ENCODE measurements around the gene STPG3. TPM values are rescaled to one million over a fixed set of nuclear protein-coding genes. Genes with fewer than 3 reads are reported as not detected.
A peak's percentile ranks its signal among the peaks of the same experiment; 100 is the strongest.

STPG3 gene
- total and polyA plus RNA-seq, 9 of the 15 experiments (the other 6 are each of a cell fraction or from before 2014, with no cell fraction given), result not detected

DNA sequence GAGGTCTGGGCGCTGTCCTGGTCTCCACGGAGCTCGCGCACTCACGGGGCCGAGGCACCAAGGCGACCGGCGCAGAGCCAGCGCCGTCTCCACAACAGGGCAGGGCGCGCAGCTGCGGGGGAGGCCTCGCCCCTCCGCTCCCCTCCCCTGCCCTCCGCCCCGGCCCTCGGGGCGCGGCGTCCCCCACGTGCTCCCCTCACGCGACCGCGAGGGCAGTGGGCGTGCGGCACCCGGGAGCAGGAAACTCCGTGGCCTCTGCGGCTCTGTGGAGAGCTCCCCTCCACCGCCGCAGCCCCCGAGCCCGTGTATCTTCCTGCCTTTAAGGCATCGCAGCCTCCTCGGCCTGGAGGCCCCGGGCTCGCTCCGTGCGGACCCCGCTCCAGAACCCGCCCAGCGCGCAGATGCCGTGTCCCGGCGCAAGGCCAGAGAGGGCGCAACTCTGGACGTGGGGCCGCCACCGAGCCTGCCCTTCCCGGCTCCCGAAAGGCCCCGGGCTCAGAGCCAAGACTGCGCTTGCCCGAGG, 10.7 kb upstream of the STPG3 start (continued):
- TF ChIP-seq ZBTB1 (CRISPR knock-in tag; IDR thresholded peaks at IDR 0.05; ENCODE audit: borderline replicate concordance, low read depth) (peak; percentile 86), PHB2 (IDR thresholded peaks at IDR 0.05; ENCODE audit: low read depth) (no peak), CAMTA2 (CRISPR knock-in tag; conservative IDR thresholded peaks at IDR 0.05) (peak; percentile 80; the same call in 1 of the 2 replicates), ZFP30 (CRISPR knock-in tag; IDR thresholded peaks at IDR 0.05; ENCODE audit: borderline replicate concordance) (no peak), MCM2 (IDR thresholded peaks at IDR 0.05; ENCODE audit: low read depth) (no peak), POLR2A (conservative IDR thresholded peaks at IDR 0.05) (peak; percentile 39), ZNF668 (CRISPR knock-in tag; IDR thresholded peaks at IDR 0.05) (no peak), NR4A1 (CRISPR knock-in tag; IDR thresholded peaks at IDR 0.05) (peak; percentile 83; the same call in 1 of the 2 replicates), NR4A1 (tag; IDR thresholded peaks at IDR 0.05) (peak; percentile 74; the same call in 1 of the 2 replicates), RAD21 (CRISPR knock-in tag; conservative IDR thresholded peaks at IDR 0.05 in 1 of 2, IDR thresholded peaks at IDR 0.05 in 1 of 2) (peak in 1 of 2 experiments; percentile 29; a peak in 3 of 4 replicates), ZNF436 (CRISPR knock-in tag; IDR thresholded peaks at IDR 0.05) (no peak), HOXB6 (CRISPR knock-in tag; IDR thresholded peaks at IDR 0.05; ENCODE audit: borderline replicate concordance) (no peak), ZNF3 (CRISPR knock-in tag; IDR thresholded peaks at IDR 0.05) (no peak), SMAD3 (CRISPR knock-in tag; conservative IDR thresholded peaks at IDR 0.05) (0 out of 2 replicates have a peak, but pooled peaks have one; percentile 33)
- TF ChIP-seq, protein P1, sequence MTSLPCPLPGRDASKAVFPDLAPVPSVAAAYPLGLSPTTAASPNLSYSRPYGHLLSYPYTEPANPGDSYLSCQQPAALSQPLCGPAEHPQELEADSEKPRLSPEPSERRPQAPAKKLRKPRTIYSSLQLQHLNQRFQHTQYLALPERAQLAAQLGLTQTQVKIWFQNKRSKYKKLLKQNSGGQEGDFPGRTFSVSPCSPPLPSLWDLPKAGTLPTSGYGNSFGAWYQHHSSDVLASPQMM (CRISPR knock-in tag; IDR thresholded peaks at IDR 0.05), result no peak
- TF ChIP-seq, protein P2, sequence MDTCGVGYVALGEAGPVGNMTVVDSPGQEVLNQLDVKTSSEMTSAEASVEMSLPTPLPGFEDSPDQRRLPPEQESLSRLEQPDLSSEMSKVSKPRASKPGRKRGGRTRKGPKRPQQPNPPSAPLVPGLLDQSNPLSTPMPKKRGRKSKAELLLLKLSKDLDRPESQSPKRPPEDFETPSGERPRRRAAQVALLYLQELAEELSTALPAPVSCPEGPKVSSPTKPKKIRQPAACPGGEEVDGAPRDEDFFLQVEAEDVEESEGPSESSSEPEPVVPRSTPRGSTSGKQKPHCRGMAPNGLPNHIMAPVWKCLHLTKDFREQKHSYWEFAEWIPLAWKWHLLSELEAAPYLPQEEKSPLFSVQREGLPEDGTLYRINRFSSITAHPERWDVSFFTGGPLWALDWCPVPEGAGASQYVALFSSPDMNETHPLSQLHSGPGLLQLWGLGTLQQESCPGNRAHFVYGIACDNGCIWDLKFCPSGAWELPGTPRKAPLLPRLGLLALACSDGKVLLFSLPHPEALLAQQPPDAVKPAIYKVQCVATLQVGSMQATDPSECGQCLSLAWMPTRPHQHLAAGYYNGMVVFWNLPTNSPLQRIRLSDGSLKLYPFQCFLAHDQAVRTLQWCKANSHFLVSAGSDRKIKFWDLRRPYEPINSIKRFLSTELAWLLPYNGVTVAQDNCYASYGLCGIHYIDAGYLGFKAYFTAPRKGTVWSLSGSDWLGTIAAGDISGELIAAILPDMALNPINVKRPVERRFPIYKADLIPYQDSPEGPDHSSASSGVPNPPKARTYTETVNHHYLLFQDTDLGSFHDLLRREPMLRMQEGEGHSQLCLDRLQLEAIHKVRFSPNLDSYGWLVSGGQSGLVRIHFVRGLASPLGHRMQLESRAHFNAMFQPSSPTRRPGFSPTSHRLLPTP (IDR thresholded peaks at IDR 0.05; ENCODE audit: borderline replicate concordance, extremely low read depth, insufficient read length), result no peak
- TF ChIP-seq, protein P3, sequence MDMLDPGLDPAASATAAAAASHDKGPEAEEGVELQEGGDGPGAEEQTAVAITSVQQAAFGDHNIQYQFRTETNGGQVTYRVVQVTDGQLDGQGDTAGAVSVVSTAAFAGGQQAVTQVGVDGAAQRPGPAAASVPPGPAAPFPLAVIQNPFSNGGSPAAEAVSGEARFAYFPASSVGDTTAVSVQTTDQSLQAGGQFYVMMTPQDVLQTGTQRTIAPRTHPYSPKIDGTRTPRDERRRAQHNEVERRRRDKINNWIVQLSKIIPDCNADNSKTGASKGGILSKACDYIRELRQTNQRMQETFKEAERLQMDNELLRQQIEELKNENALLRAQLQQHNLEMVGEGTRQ (CRISPR knock-in tag; IDR thresholded peaks at IDR 0.05), result peak; percentile 70
- TF ChIP-seq, protein P4, sequence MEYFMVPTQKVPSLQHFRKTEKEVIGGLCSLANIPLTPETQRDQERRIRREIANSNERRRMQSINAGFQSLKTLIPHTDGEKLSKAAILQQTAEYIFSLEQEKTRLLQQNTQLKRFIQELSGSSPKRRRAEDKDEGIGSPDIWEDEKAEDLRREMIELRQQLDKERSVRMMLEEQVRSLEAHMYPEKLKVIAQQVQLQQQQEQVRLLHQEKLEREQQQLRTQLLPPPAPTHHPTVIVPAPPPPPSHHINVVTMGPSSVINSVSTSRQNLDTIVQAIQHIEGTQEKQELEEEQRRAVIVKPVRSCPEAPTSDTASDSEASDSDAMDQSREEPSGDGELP (CRISPR knock-in tag; IDR thresholded peaks at IDR 0.05; ENCODE audit: borderline replicate concordance), result peak; percentile 82
- TF ChIP-seq, protein P5, sequence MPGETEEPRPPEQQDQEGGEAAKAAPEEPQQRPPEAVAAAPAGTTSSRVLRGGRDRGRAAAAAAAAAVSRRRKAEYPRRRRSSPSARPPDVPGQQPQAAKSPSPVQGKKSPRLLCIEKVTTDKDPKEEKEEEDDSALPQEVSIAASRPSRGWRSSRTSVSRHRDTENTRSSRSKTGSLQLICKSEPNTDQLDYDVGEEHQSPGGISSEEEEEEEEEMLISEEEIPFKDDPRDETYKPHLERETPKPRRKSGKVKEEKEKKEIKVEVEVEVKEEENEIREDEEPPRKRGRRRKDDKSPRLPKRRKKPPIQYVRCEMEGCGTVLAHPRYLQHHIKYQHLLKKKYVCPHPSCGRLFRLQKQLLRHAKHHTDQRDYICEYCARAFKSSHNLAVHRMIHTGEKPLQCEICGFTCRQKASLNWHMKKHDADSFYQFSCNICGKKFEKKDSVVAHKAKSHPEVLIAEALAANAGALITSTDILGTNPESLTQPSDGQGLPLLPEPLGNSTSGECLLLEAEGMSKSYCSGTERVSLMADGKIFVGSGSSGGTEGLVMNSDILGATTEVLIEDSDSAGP (CRISPR knock-in tag; IDR thresholded peaks at IDR 0.05), result no peak
- TF ChIP-seq, protein P6, sequence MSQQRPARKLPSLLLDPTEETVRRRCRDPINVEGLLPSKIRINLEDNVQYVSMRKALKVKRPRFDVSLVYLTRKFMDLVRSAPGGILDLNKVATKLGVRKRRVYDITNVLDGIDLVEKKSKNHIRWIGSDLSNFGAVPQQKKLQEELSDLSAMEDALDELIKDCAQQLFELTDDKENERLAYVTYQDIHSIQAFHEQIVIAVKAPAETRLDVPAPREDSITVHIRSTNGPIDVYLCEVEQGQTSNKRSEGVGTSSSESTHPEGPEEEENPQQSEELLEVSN (IDR thresholded peaks at IDR 0.05; ENCODE audit: borderline replicate concordance in 1 of 2, extremely low read depth in 1 of 2, insufficient read depth in 1 of 2, insufficient read length in 1 of 2, low read depth in 1 of 2, low read length in 1 of 2, poor library complexity in 1 of 2, severe bottlenecking in 1 of 2), result peak; percentile 89
